GM12878 (cell line): ENCODE measurements around the gene CEP63. TPM values are rescaled to one million over a fixed set of nuclear protein-coding genes. Genes with fewer than 3 reads are reported as not detected.

Experiments used
- ATAC-seq: fragments of 200-7000 bp; cut with Tn5 transposase; 3 replicates; pipeline ENCODE4 v1.9.1; 2020; ENCODE audit warnings: mild to moderate bottlenecking, moderate library complexity
- BruUV-seq: library from RNA; stranded (reverse); fragments of 400-500 nt; replicated peaks from 2 replicates; lab custom pipeline; 2021; lab: Mats Ljungman, UMichigan
- CTCF ChIA-PET: fragments of 300-600 bp; sonication (Branson Sonifier 250); formaldehyde crosslinking; extraction: SDS; loops from one replicate; lab custom pipeline; 2021; ENCODE audit warnings: inconsistent platforms; lab: Yijun Ruan, JAX
- POLR2A ChIA-PET: fragments of 350-600 bp; formaldehyde crosslinking; extraction: SDS; loops from one replicate; lab custom pipeline; 2021; ENCODE audit warnings: inconsistent platforms; lab: Charles Lee
- RAD21 ChIA-PET: fragments of 300-600 bp; sonication (Branson Sonifier 250); formaldehyde crosslinking; loops from one replicate; lab custom pipeline; 2023; ENCODE audit warnings: antibody characterized with exemption; ENCODE audit not compliant: unreplicated experiment; lab: Charles Lee
- SMC1A ChIA-PET: fragments of 300-600 bp; sonication (Branson Sonifier 250); formaldehyde crosslinking; loops from one replicate; lab custom pipeline; 2023; ENCODE audit not compliant: unreplicated experiment, uncharacterized antibody; lab: Charles Lee
- DNase-seq: peaks from one replicate; pipeline ENCODE4 v3.0.0-alpha.2; 2011; ENCODE audit warnings: low read depth, low spot score
- FAIRE-seq: peaks from 3 replicates; lab custom pipeline; 2011; peaks lifted over from hg19 to GRCh38; lab: Jason Lieb, UNC
- H2AFZ ChIP-seq: 2 replicates; pipeline ENCODE4 v1.6.0; 2011; ENCODE audit warnings: low read depth, low read length, control low read depth; ENCODE audit not compliant: control insufficient read depth
- H3K27ac ChIP-seq: 2 replicates; pipeline ENCODE4 v1.5.1; 2011; ENCODE audit warnings: control low read depth; ENCODE audit not compliant: control insufficient read depth, insufficient read depth
- H3K27me3 ChIP-seq, 2 experiments: replicated peaks in 1 of 2; 2 replicates each; pipeline versions ENCODE4 v1.6.0 to v1.6.1; 2011; ENCODE audit warnings: low read length in 1 of 2; ENCODE audit not compliant: control insufficient read depth in 2 of 2, insufficient read depth in 2 of 2
- H3K36me3 ChIP-seq, 2 experiments: 2 replicates each; pipeline ENCODE4 v1.5.1; 2011; ENCODE audit warnings: low read length in 1 of 2; ENCODE audit not compliant: control insufficient read depth in 2 of 2, insufficient read depth in 2 of 2
- H3K4me1 ChIP-seq: 2 replicates; pipeline ENCODE4 v1.6.1; 2011; ENCODE audit warnings: mild to moderate bottlenecking, low read length, moderate library complexity, mixed read lengths; ENCODE audit not compliant: control insufficient read depth, insufficient read depth
- H3K4me2 ChIP-seq: 2 replicates; pipeline ENCODE4 v1.6.0; 2011; ENCODE audit warnings: control low read depth; ENCODE audit not compliant: control insufficient read depth, insufficient read depth
- H3K4me3 ChIP-seq: fragments of 200-600 bp; sonication (generic); 2 replicates; pipeline ENCODE4 v1.5.1; 2016
- H3K79me2 ChIP-seq: 2 replicates; pipeline ENCODE4 v1.6.0; 2011; ENCODE audit warnings: low read length; ENCODE audit not compliant: control insufficient read depth, insufficient read depth
- H3K9ac ChIP-seq: 2 replicates; pipeline ENCODE4 v1.8.0; 2011; ENCODE audit warnings: low read length, control low read depth, mixed read lengths; ENCODE audit not compliant: control insufficient read depth, insufficient read depth
- H3K9me3 ChIP-seq: replicated peaks from 3 replicates; pipeline ENCODE4 v1.5.1; 2011; ENCODE audit warnings: mild to moderate bottlenecking, low read length; ENCODE audit not compliant: control insufficient read depth, insufficient read depth
- H4K20me1 ChIP-seq: 2 replicates; pipeline ENCODE4 v1.6.0; 2011; ENCODE audit not compliant: control insufficient read depth, insufficient read depth
- ATF7 ChIP-seq: fragments of 450-650 bp; IDR thresholded peaks from 2 replicates; pipeline ENCODE4 v1.6.1; 2016; ENCODE audit warnings: low read depth, mild to moderate bottlenecking
- BRCA1 ChIP-seq: IDR thresholded peaks from 2 replicates; pipeline ENCODE4 v1.6.1; 2011; ENCODE audit warnings: low read depth, low read length, improper control_type of control experiment
- CBFB ChIP-seq: IDR thresholded peaks from 2 replicates; pipeline ENCODE4 v1.6.1; 2016; ENCODE audit warnings: antibody characterized with exemption, low read depth
- ETV6 ChIP-seq, 2 experiments: fragments of 450-650 bp in 1 of 2; IDR thresholded peaks in 1 of 2; conservative IDR thresholded peaks in 1 of 2; 2 replicates each; pipeline ENCODE4 v1.6.1; 2014; ENCODE audit warnings: antibody characterized with exemption in 1 of 2, borderline replicate concordance in 1 of 2, low read depth in 1 of 2, mild to moderate bottlenecking in 1 of 2, moderate library complexity in 1 of 2
- MTA3 ChIP-seq: IDR thresholded peaks from 2 replicates; pipeline ENCODE4 v1.6.1; 2012; ENCODE audit warnings: low read length, inconsistent platforms, borderline replicate concordance
- MXI1 ChIP-seq: fragments of 150-350 bp; IDR thresholded peaks from 2 replicates; pipeline ENCODE4 v1.6.1; 2011; ENCODE audit warnings: low read depth, mild to moderate bottlenecking, inconsistent platforms, low read length, improper control_type of control experiment
- PKNOX1 ChIP-seq: fragments of 450-650 bp; IDR thresholded peaks from 2 replicates; pipeline ENCODE4 v1.6.1; 2016; ENCODE audit warnings: mild to moderate bottlenecking
- PML ChIP-seq: IDR thresholded peaks from 2 replicates; pipeline ENCODE4 v1.6.1; 2012; ENCODE audit warnings: low read length, inconsistent platforms
- PRDM15 ChIP-seq: fragments of 450-650 bp; formaldehyde crosslinking; IDR thresholded peaks from 2 replicates; pipeline ENCODE4 v1.4.0; 2020; ENCODE audit warnings: mild to moderate bottlenecking, moderate library complexity
- RAD51 ChIP-seq: fragments of 450-650 bp; IDR thresholded peaks from 2 replicates; pipeline ENCODE4 v1.6.1; 2016; ENCODE audit warnings: moderate library complexity, mild to moderate bottlenecking, inconsistent platforms
- WGBS: methylation state at CpG from one replicate; pipeline ENCODE4 v1.1.6; 2016; ENCODE audit warnings: low lambda C conversion rate; ENCODE audit not compliant: insufficient replicate concordance, insufficient coverage; ENCODE audit errors: missing lambda C conversion rate; 5-methylcytosine and 5-hydroxymethylcytosine counted together
- in situ Hi-C: fragments of 300-500 bp; cut with MboI; formaldehyde crosslinking; loops from 9 replicates; pipeline ENCODE4 v1.14.3; 2018; ENCODE audit warnings: mixed read lengths
- intact Hi-C: fragments of 100-400 bp; cut with micrococcal nuclease; formaldehyde crosslinking; loops from one replicate; pipeline ENCODE4 v1.14.2; 2022; ENCODE audit not compliant: unreplicated experiment
- polyA plus RNA-seq, 11 experiments: library from polyadenylated mRNA; depleted of rRNA in 4 of 11; unstranded in 6 of 11; stranded (reverse) in 5 of 11; fragments of >200 nt; fragmentation: Nextera tagmentation in 4 of 11; fragmentation: Illumina TruSeq in 1 of 11; extraction: Ambion mirVana in 4 of 11; extraction: Trizol in 1 of 11; gene quantifications; 1 replicate in 1 of 11; 2 replicates in 10 of 11; pipeline versions ENCODE4 v1.2.1 to v1.2.3, GENCODE V29; 2011 to 2016; ENCODE audit warnings: inconsistent platforms in 2 of 11, missing spikeins in 2 of 11, low read depth in 1 of 11
- total RNA-seq, 4 experiments: library from RNA; depleted of rRNA in 3 of 4; stranded (reverse); fragments of >200 nt in 3 of 4; fragmentation: Illumina TruSeq in 1 of 4; extraction: Trizol in 1 of 4; gene quantifications; 2 replicates each; pipeline versions ENCODE4 v1.2.1 to v1.2.3, GENCODE V29; 2013 to 2021

The CEP63 gene
- total and polyA plus RNA-seq, 10 of the 15 experiments (the other 5 are each of a cell fraction or from before 2014, with no cell fraction given): 14.0 to 36.9 (median 26.8) TPM

- SMC1A ChIA-PET: interaction anchor here (2.4 to 2.8 kb wide), 3 partner anchors 161 to 259 kb away, joined by 6 to 26 read pairs (median 20); no protein-coding TSS in a partner anchor
- H3K4me3 ChIP-seq: no peak overlapping the region
- no peak overlapping the region for H2AFZ ChIP-seq
- POLR2A ChIA-PET: interaction anchor here (0.7 kb wide), 1 partner anchor 79 kb away, joined by 3 read pairs; no protein-coding TSS in a partner anchor
- DNase-seq (no peak), FAIRE-seq (no peak), ATAC-seq (no peak)
- H4K20me1 ChIP-seq: no peaks in the 10 kb centered on the region
- no peak overlapping the region for H3K27ac ChIP-seq
- H3K4me2 ChIP-seq: no peak overlapping the region
- no peaks in the 10 kb centered on the region for H3K4me1 ChIP-seq
- no peaks in the 10 kb centered on the region for H3K79me2 ChIP-seq
- in situ Hi-C loops: loop anchor here (5.0 kb wide), 1 partner anchor 164 kb away; no protein-coding TSS in a partner anchor
- CTCF ChIA-PET: interaction anchor here (0.9 to 7.6 kb wide), 7 partner anchors 13 to 274 kb away, joined by 3 to 83 read pairs (median 5); partner anchors contain the start of genes ANAPC13 and CEP63
- TF ChIP-seq PKNOX1 (no peak), RAD51 (no peak), CBFB (no peak), MTA3 (no peak), BRCA1 (no peak), ATF7 (no peak), PRDM15 (no peak), MXI1 (no peak), ETV6 (conservative IDR thresholded peaks at IDR 0.05 in 1 of 2, IDR thresholded peaks at IDR 0.05 in 1 of 2; ENCODE audit: borderline replicate concordance in 1 of 2, low read depth in 1 of 2) (no peak), PML (no peak)
- no TSS peak for BruUV-seq
- H3K9ac ChIP-seq: no peak overlapping the region
- H3K9me3 ChIP-seq: no peaks in the 10 kb centered on the region
- intact Hi-C loops: loop anchor here (10.0 kb wide), 2 partner anchors 547 to 807 kb away; partner anchors contain the start of gene TOPBP1
- WGBS: 72% methylated on average over 7 of the region's 8 CpGs
- RAD21 ChIA-PET: no interaction called here
- H3K27me3 ChIP-seq: no peaks in the 10 kb centered on the region
- H3K36me3 ChIP-seq: peaks cover under 1 to 5% of the 10 kb centered on the region in 2 experiments; a peak in 1 of 4 replicates
Observed at GRCh38 chr3:134471521-134472193, 14.2 kb upstream of the CEP63 start.
